GM18502 (cell line): ENCODE measurements around the gene USP43.
"Not testable (repeated sequence)": the region's sequence is repeated elsewhere in the genome, so short reads cannot be mapped to it uniquely, and the experiment has no call there.

Experiments
- ATAC-seq: cut with Tn5 transposase; IDR thresholded peaks from one replicate; pipeline ENCODE4 v1.9.1; 2021; ENCODE audit warnings: mild to moderate bottlenecking; ENCODE audit not compliant: unreplicated experiment, poor library complexity

USP43 gene

GRCh38 chr17:9661027-9661426 is 15.7 kb downstream of the USP43 start:
- ATAC-seq = no peak

- ATAC-seq = not testable (repeated sequence)
These were observed 18.2 kb downstream of the USP43 start for GRCh38 chr17:9663511-9663910.

- ATAC-seq = no peak
These were observed 21.2 kb downstream of the USP43 start for GRCh38 chr17:9666461-9667050.

- no peak for ATAC-seq
These were observed 23.2 kb downstream of the USP43 start for GRCh38 chr17:9668517-9668916.

GRCh38 chr17:9669551-9670008 is 24.3 kb downstream of the USP43 start:
- ATAC-seq = no peak

GRCh38 chr17:9670596-9670995 is 25.3 kb downstream of the USP43 start:
- no peak for ATAC-seq

GRCh38 chr17:9671559-9671958 is 26.2 kb downstream of the USP43 start:
- no peak for ATAC-seq

- ATAC-seq = no peak
These were observed 26.9 kb downstream of the USP43 start for GRCh38 chr17:9672266-9672665.

- ATAC-seq = no peak
These were observed 27.4 kb downstream of the USP43 start for GRCh38 chr17:9672691-9673090.

- ATAC-seq = no peak
These were observed 30.8 kb downstream of the USP43 start for GRCh38 chr17:9676084-9676483.

- peak; percentile 77 for ATAC-seq
These were observed 31.5 kb downstream of the USP43 start for GRCh38 chr17:9676820-9677310.

GRCh38 chr17:9677411-9677810 is 32.1 kb downstream of the USP43 start:
- ATAC-seq = no peak

- ATAC-seq = no peak
These were observed 32.6 kb downstream of the USP43 start for GRCh38 chr17:9677896-9678295.

- ATAC-seq = no peak
These were observed 39.8 kb downstream of the USP43 start for GRCh38 chr17:9684955-9685621.

GRCh38 chr17:9693755-9694154 is 48.4 kb downstream of the USP43 start:
- ATAC-seq = no peak

GRCh38 chr17:9696279-9697044 is 51.1 kb downstream of the USP43 start:
- no peak for ATAC-seq

GRCh38 chr17:9700136-9700535 is 54.8 kb downstream of the USP43 start:
- no peak for ATAC-seq

GRCh38 chr17:9700754-9701476 is 55.6 kb downstream of the USP43 start:
- no peak for ATAC-seq

GRCh38 chr17:9702482-9702881 is 57.2 kb downstream of the USP43 start:
- no peak for ATAC-seq

GRCh38 chr17:9702914-9703780 is 57.8 kb downstream of the USP43 start:
- ATAC-seq = no peak
